GM12878 (cell line): ENCODE measurements around the gene HERC4. TPM values are rescaled to one million over a fixed set of nuclear protein-coding genes. Genes with fewer than 3 reads are reported as not detected.

Experiments used
- ATAC-seq: fragments of 200-7000 bp; cut with Tn5 transposase; 3 replicates; pipeline ENCODE4 v1.9.1; 2020; ENCODE audit warnings: mild to moderate bottlenecking, moderate library complexity
- BruUV-seq: library from RNA; stranded (reverse); fragments of 400-500 nt; replicated peaks from 2 replicates; lab custom pipeline; 2021; lab: Mats Ljungman, UMichigan
- CTCF ChIA-PET: fragments of 300-600 bp; sonication (Branson Sonifier 250); formaldehyde crosslinking; extraction: SDS; loops from one replicate; lab custom pipeline; 2021; ENCODE audit warnings: inconsistent platforms; lab: Yijun Ruan, JAX
- POLR2A ChIA-PET: fragments of 350-600 bp; formaldehyde crosslinking; extraction: SDS; loops from one replicate; lab custom pipeline; 2021; ENCODE audit warnings: inconsistent platforms; lab: Charles Lee
- RAD21 ChIA-PET: fragments of 300-600 bp; sonication (Branson Sonifier 250); formaldehyde crosslinking; loops from one replicate; lab custom pipeline; 2023; ENCODE audit warnings: antibody characterized with exemption; ENCODE audit not compliant: unreplicated experiment; lab: Charles Lee
- SMC1A ChIA-PET: fragments of 300-600 bp; sonication (Branson Sonifier 250); formaldehyde crosslinking; loops from one replicate; lab custom pipeline; 2023; ENCODE audit not compliant: unreplicated experiment, uncharacterized antibody; lab: Charles Lee
- DNase-seq: peaks from one replicate; pipeline ENCODE4 v3.0.0-alpha.2; 2011; ENCODE audit warnings: low read depth, low spot score
- FAIRE-seq: peaks from 3 replicates; lab custom pipeline; 2011; peaks lifted over from hg19 to GRCh38; lab: Jason Lieb, UNC
- H2AFZ ChIP-seq: 2 replicates; pipeline ENCODE4 v1.6.0; 2011; ENCODE audit warnings: low read depth, low read length, control low read depth; ENCODE audit not compliant: control insufficient read depth
- H3K27ac ChIP-seq: 2 replicates; pipeline ENCODE4 v1.5.1; 2011; ENCODE audit warnings: control low read depth; ENCODE audit not compliant: control insufficient read depth, insufficient read depth
- H3K27me3 ChIP-seq, 2 experiments: replicated peaks in 1 of 2; 2 replicates each; pipeline versions ENCODE4 v1.6.0 to v1.6.1; 2011; ENCODE audit warnings: low read length in 1 of 2; ENCODE audit not compliant: control insufficient read depth in 2 of 2, insufficient read depth in 2 of 2
- H3K36me3 ChIP-seq, 2 experiments: 2 replicates each; pipeline ENCODE4 v1.5.1; 2011; ENCODE audit warnings: low read length in 1 of 2; ENCODE audit not compliant: control insufficient read depth in 2 of 2, insufficient read depth in 2 of 2
- H3K4me1 ChIP-seq: 2 replicates; pipeline ENCODE4 v1.6.1; 2011; ENCODE audit warnings: mild to moderate bottlenecking, low read length, moderate library complexity, mixed read lengths; ENCODE audit not compliant: control insufficient read depth, insufficient read depth
- H3K4me2 ChIP-seq: 2 replicates; pipeline ENCODE4 v1.6.0; 2011; ENCODE audit warnings: control low read depth; ENCODE audit not compliant: control insufficient read depth, insufficient read depth
- H3K4me3 ChIP-seq: fragments of 200-600 bp; sonication (generic); 2 replicates; pipeline ENCODE4 v1.5.1; 2016
- H3K79me2 ChIP-seq: 2 replicates; pipeline ENCODE4 v1.6.0; 2011; ENCODE audit warnings: low read length; ENCODE audit not compliant: control insufficient read depth, insufficient read depth
- H3K9ac ChIP-seq: 2 replicates; pipeline ENCODE4 v1.8.0; 2011; ENCODE audit warnings: low read length, control low read depth, mixed read lengths; ENCODE audit not compliant: control insufficient read depth, insufficient read depth
- H3K9me3 ChIP-seq: replicated peaks from 3 replicates; pipeline ENCODE4 v1.5.1; 2011; ENCODE audit warnings: mild to moderate bottlenecking, low read length; ENCODE audit not compliant: control insufficient read depth, insufficient read depth
- H4K20me1 ChIP-seq: 2 replicates; pipeline ENCODE4 v1.6.0; 2011; ENCODE audit not compliant: control insufficient read depth, insufficient read depth
- NFXL1 ChIP-seq: fragments of 450-650 bp; IDR thresholded peaks from 2 replicates; pipeline ENCODE4 v1.6.1; 2017; ENCODE audit warnings: antibody characterized with exemption, mild to moderate bottlenecking, borderline replicate concordance
- SMC3 ChIP-seq: IDR thresholded peaks from 2 replicates; pipeline ENCODE4 v1.6.1; 2011; ENCODE audit warnings: low read length, improper control_type of control experiment, borderline replicate concordance
- SUZ12 ChIP-seq: fragments of 200-600 bp; sonication (generic); IDR thresholded peaks from one replicate; pipeline ENCODE4 v1.6.1; 2018; ENCODE audit warnings: antibody characterized with exemption, mild to moderate bottlenecking; ENCODE audit not compliant: unreplicated experiment
- TAF1 ChIP-seq: IDR thresholded peaks from 2 replicates; pipeline ENCODE4 v1.6.1; 2011; ENCODE audit warnings: mild to moderate bottlenecking, low read depth, low read length, borderline replicate concordance
- TARDBP ChIP-seq: IDR thresholded peaks from 2 replicates; pipeline ENCODE4 v1.6.1; 2016; ENCODE audit warnings: borderline replicate concordance
- WGBS: methylation state at CpG from one replicate; pipeline ENCODE4 v1.1.6; 2016; ENCODE audit warnings: low lambda C conversion rate; ENCODE audit not compliant: insufficient replicate concordance, insufficient coverage; ENCODE audit errors: missing lambda C conversion rate; 5-methylcytosine and 5-hydroxymethylcytosine counted together
- in situ Hi-C: fragments of 300-500 bp; cut with MboI; formaldehyde crosslinking; loops from 9 replicates; pipeline ENCODE4 v1.14.3; 2018; ENCODE audit warnings: mixed read lengths
- intact Hi-C: fragments of 100-400 bp; cut with micrococcal nuclease; formaldehyde crosslinking; loops from one replicate; pipeline ENCODE4 v1.14.2; 2022; ENCODE audit not compliant: unreplicated experiment
- polyA plus RNA-seq, 11 experiments: library from polyadenylated mRNA; depleted of rRNA in 4 of 11; unstranded in 6 of 11; stranded (reverse) in 5 of 11; fragments of >200 nt; fragmentation: Nextera tagmentation in 4 of 11; fragmentation: Illumina TruSeq in 1 of 11; extraction: Ambion mirVana in 4 of 11; extraction: Trizol in 1 of 11; gene quantifications; 1 replicate in 1 of 11; 2 replicates in 10 of 11; pipeline versions ENCODE4 v1.2.1 to v1.2.3, GENCODE V29; 2011 to 2016; ENCODE audit warnings: inconsistent platforms in 2 of 11, missing spikeins in 2 of 11, low read depth in 1 of 11
- total RNA-seq, 4 experiments: library from RNA; depleted of rRNA in 3 of 4; stranded (reverse); fragments of >200 nt in 3 of 4; fragmentation: Illumina TruSeq in 1 of 4; extraction: Trizol in 1 of 4; gene quantifications; 2 replicates each; pipeline versions ENCODE4 v1.2.1 to v1.2.3, GENCODE V29; 2013 to 2021
- TF ChIP-seq, protein P1 (sequence below): fragments of 150-350 bp; IDR thresholded peaks from 2 replicates; pipeline ENCODE4 v1.6.1; 2014; ENCODE audit warnings: mild to moderate bottlenecking, low read depth, low read length

HERC4 gene
- total and polyA plus RNA-seq, 10 of the 15 experiments (the other 5 are each of a cell fraction or from before 2014, with no cell fraction given): 9.7 to 36.8 (median 23.4) TPM

DNA sequence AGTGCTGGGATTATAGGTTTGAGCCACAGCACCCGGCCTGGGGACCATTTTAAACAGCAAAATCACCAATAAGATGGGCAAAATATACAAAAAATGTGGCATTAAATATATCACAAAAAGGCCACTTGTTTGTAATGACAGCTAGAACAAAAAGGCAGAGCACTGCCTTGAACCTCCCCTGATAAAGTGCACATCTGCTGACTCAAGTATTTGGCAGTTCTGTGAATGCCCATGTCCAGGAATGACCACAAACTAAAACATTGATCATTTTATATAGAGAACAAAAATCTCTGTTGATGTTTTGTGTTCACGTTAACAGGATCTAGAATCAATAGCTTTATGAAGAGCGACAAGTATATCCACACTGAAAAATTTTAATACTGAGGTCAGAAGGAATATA, 21.5 kb downstream of the HERC4 start (continued):
- no peak for TF ChIP-seq SUZ12

GRCh38 chr10:68052463-68052862, 22.6 kb downstream of the HERC4 start:
- in situ Hi-C loops: no loop called here
- FAIRE-seq: no peak
- H3K27me3 ChIP-seq: no peaks in the 10 kb centered on the region
- no peaks in the 10 kb centered on the region for H3K9me3 ChIP-seq
- no peak for DNase-seq
- no peak overlapping the region for H3K27ac ChIP-seq
- no peak overlapping the region for H3K9ac ChIP-seq
- no peaks in the 10 kb centered on the region for H3K36me3 ChIP-seq
- intact Hi-C loops: no loop called here
- RAD21 ChIA-PET: no interaction called here
- no peak for ATAC-seq
- SMC1A ChIA-PET: interaction anchor here (1.1 to 3.6 kb wide), 3 partner anchors 8 to 19 kb away, joined by 5 to 13 read pairs (median 5); no protein-coding TSS in a partner anchor
- no peaks in the 10 kb centered on the region; the same call in 1 of the 2 replicates for H3K79me2 ChIP-seq
- no peak overlapping the region for H2AFZ ChIP-seq
- CTCF ChIA-PET: interaction anchor here (1.0 to 1.2 kb wide), 2 partner anchors 10 to 18 kb away, joined by 3 to 4 read pairs; no protein-coding TSS in a partner anchor
- no peak overlapping the region for H3K4me2 ChIP-seq
- H3K4me1 ChIP-seq: no peaks in the 10 kb centered on the region
- BruUV-seq: no TSS peak
- 68% methylated on average over 2 of the region's 2 CpGs for WGBS
- TF ChIP-seq SMC3: no peak
- H3K4me3 ChIP-seq: no peak overlapping the region
- POLR2A ChIA-PET: interaction anchor here (0.5 kb wide), 1 partner anchor 77 kb away, joined by 3 read pairs; no protein-coding TSS in a partner anchor
- no peaks in the 10 kb centered on the region for H4K20me1 ChIP-seq

DNA sequence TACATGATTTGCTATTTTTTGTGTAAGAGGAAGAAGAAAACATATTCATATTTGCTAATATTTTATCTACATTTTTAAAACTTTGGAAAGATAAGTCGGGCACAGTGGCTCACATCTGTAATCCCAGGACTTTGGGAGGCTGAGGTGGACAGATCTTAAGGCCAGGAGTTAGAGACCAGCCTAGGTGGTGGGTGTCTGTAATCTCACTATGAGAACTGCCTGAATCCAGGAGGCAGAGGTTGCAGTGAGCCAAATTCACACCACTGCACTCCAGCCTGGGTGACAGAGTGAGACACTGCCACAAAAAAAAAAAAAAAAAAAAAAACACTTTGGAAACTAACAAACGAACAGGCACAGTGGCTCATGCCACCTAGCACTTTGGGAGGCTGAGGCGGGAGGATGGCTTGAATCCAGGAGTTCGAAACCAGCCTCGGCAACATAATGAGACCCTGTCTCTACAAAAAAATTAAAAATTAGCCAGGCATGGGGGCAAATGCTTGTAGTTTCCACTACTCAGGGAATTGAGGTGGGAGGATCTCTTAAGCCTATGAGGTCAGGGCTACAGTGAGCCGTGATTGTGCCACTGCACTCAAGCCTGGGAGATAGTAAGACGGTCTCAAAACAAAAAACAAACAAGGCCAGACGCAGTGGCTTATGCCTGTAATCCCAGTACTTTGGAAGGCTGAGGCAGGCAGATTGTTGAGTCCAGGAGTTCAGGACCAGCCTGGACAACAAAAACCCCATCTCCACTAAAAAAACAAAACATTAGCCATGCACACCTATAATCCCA, 25.6 kb downstream of the HERC4 start:
- RAD21 ChIA-PET: no interaction called here
- Histone ChIP-seq H3K4me2 (no peak overlapping the region), H3K27me3 (no peaks in the 10 kb centered on the region), H3K79me2 (peaks cover 11% of the 10 kb centered on the region), H2AFZ (no peak overlapping the region), H3K4me1 (peaks cover 3% of the 10 kb centered on the region; the same call in 1 of the 2 replicates), H3K9me3 (no peaks in the 10 kb centered on the region), H3K27ac (no peak overlapping the region), H3K9ac (no peak overlapping the region), H3K4me3 (no peak overlapping the region), H3K36me3 (no peaks in the 10 kb centered on the region), H4K20me1 (no peaks in the 10 kb centered on the region)
- no peak; the same call in 2 of the 3 replicates for ATAC-seq
- in situ Hi-C loops (no loop called here), intact Hi-C loops (no loop called here)
- WGBS: 89% methylated on average over 8 of the region's 8 CpGs
- no peak for DNase-seq
- SMC1A ChIA-PET: interaction anchor here (1.4 kb wide), 1 partner anchor 16 kb away, joined by 3 read pairs; no protein-coding TSS in a partner anchor
- no peak for FAIRE-seq
- POLR2A ChIA-PET: no interaction called here
- CTCF ChIA-PET: no interaction called here
- no TSS peak for BruUV-seq
- TF ChIP-seq TAF1 (no peak), NFXL1 (no peak), TARDBP (no peak)
- TF ChIP-seq, protein P1, sequence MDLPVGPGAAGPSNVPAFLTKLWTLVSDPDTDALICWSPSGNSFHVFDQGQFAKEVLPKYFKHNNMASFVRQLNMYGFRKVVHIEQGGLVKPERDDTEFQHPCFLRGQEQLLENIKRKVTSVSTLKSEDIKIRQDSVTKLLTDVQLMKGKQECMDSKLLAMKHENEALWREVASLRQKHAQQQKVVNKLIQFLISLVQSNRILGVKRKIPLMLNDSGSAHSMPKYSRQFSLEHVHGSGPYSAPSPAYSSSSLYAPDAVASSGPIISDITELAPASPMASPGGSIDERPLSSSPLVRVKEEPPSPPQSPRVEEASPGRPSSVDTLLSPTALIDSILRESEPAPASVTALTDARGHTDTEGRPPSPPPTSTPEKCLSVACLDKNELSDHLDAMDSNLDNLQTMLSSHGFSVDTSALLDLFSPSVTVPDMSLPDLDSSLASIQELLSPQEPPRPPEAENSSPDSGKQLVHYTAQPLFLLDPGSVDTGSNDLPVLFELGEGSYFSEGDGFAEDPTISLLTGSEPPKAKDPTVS: no peak
